Gastroesophageal sphincter (tissue), 3 donors: ENCODE data around the gene ABI2.

Experiments
- CTCF ChIP-seq, 4 experiments: fragments of 200-600 bp in 2 of 4; fragments of 450-650 bp in 2 of 4; sonication (generic) in 1 of 4; IDR thresholded peaks; one replicate each; pipeline ENCODE4 v1.5.1; 2017 to 2019; ENCODE audit warnings: antibody characterized with exemption in 4 of 4, mild to moderate bottlenecking in 2 of 4, moderate library complexity in 2 of 4
- EP300 ChIP-seq: sonication (generic); formaldehyde crosslinking; IDR thresholded peaks from one replicate; pipeline ENCODE4 v1.6.1; 2017; ENCODE audit warnings: antibody characterized with exemption, mild to moderate bottlenecking
- POLR2A ChIP-seq, 2 donors: fragments of 450-650 bp; IDR thresholded peaks; one replicate each; pipeline ENCODE4 v1.6.1; 2017; ENCODE audit warnings: antibody characterized with exemption in 2 of 2, mild to moderate bottlenecking in 2 of 2, moderate library complexity in 1 of 2
- POLR2AphosphoS5 ChIP-seq: sonication (generic); formaldehyde crosslinking; IDR thresholded peaks from one replicate; pipeline ENCODE4 v1.6.1; 2017; ENCODE audit warnings: antibody characterized with exemption

- peak; percentile 37 to 72 (median 54) for TF ChIP-seq CTCF (IDR thresholded peaks at IDR 0.05)
- TF ChIP-seq EP300 = no peak
- no peak for TF ChIP-seq POLR2A (IDR thresholded peaks at IDR 0.05)
- TF ChIP-seq POLR2AphosphoS5 = no peak
These were observed 156.3 kb downstream of the ABI2 start for GRCh38 chr2:203484266-203485112.
